Prostate gland (tissue), 2 donors: Measurements from ENCODE around the gene CNTN4. TPM values are rescaled to one million over a fixed set of nuclear protein-coding genes. Genes with fewer than 3 reads are reported as not detected.

ENCODE experiments used
- DNase-seq: peaks from one replicate; pipeline ENCODE4 v3.0.0-alpha.2; 2019; ENCODE audit warnings: low spot score
- H3K27ac ChIP-seq, 2 donors: fragments of 200-600 bp; sonication (generic); 2 replicates each; pipeline ENCODE4 v1.5.1; 2017 to 2019
- H3K27me3 ChIP-seq: fragments of 200-600 bp; sonication (generic); replicated peaks from 2 replicates; pipeline ENCODE4 v1.5.1; 2019; ENCODE audit not compliant: insufficient read depth
- H3K36me3 ChIP-seq, 2 donors: fragments of 200-600 bp; sonication (generic); 1 replicate in 1 of 2; 2 replicates in 1 of 2; pipeline versions ENCODE4 v1.5.1 to v1.8.1; 2017 to 2019
- H3K4me1 ChIP-seq: fragments of 200-600 bp; sonication (generic); replicated peaks from 2 replicates; pipeline ENCODE4 v1.5.1; 2019
- H3K4me3 ChIP-seq, 2 donors: fragments of 200-600 bp; sonication (generic); 2 replicates each; pipeline ENCODE4 v1.5.1; 2017 to 2019
- H3K9me3 ChIP-seq: fragments of 200-600 bp; sonication (generic); 2 replicates; pipeline ENCODE4 v1.5.1; 2017
- POLR2A ChIP-seq: fragments of 450-650 bp; IDR thresholded peaks from one replicate; pipeline ENCODE4 v1.6.1; 2016; ENCODE audit warnings: antibody characterized with exemption, mild to moderate bottlenecking
- POLR2AphosphoS5 ChIP-seq: sonication (generic); formaldehyde crosslinking; IDR thresholded peaks from one replicate; pipeline ENCODE4 v1.6.1; 2017; ENCODE audit warnings: antibody characterized with exemption
- WGBS: methylation state at CpG from one replicate; pipeline ENCODE4 v1.1.5; 2018; 5-methylcytosine and 5-hydroxymethylcytosine counted together
- intact Hi-C: fragments of 100-400 bp; cut with DNase I; formaldehyde crosslinking; loops from one replicate; pipeline ENCODE4 v1.14.2; 2022
- total RNA-seq, 2 donors: library from RNA; depleted of rRNA; stranded (reverse); fragments of >200 nt; gene quantifications; one replicate each; pipeline ENCODE4 v1.1.0, GENCODE V29; 2016
- TF ChIP-seq, protein P1 (sequence below), 4 experiments: fragments of 200-600 bp in 2 of 4; fragments of 450-650 bp in 2 of 4; sonication (generic) in 2 of 4; IDR thresholded peaks; 1 replicate in 3 of 4; 2 replicates in 1 of 4; pipeline ENCODE4 v1.5.1; 2016 to 2019; ENCODE audit warnings: antibody characterized with exemption in 4 of 4, mild to moderate bottlenecking in 2 of 4, moderate library complexity in 2 of 4

CNTN4 gene
- total RNA-seq, 2 donors from 2014 or later: 1.5 to 5.7 TPM

- no peaks in the 10 kb centered on the region for H3K36me3 ChIP-seq
- 73% methylated on average over 6 of the region's 6 CpGs for WGBS
- no peaks in the 10 kb centered on the region for H3K4me1 ChIP-seq
- H3K27me3 ChIP-seq: no peaks in the 10 kb centered on the region
- no peak for DNase-seq
- no peak for TF ChIP-seq POLR2A
- no peak for TF ChIP-seq POLR2AphosphoS5
- TF ChIP-seq, protein P1, sequence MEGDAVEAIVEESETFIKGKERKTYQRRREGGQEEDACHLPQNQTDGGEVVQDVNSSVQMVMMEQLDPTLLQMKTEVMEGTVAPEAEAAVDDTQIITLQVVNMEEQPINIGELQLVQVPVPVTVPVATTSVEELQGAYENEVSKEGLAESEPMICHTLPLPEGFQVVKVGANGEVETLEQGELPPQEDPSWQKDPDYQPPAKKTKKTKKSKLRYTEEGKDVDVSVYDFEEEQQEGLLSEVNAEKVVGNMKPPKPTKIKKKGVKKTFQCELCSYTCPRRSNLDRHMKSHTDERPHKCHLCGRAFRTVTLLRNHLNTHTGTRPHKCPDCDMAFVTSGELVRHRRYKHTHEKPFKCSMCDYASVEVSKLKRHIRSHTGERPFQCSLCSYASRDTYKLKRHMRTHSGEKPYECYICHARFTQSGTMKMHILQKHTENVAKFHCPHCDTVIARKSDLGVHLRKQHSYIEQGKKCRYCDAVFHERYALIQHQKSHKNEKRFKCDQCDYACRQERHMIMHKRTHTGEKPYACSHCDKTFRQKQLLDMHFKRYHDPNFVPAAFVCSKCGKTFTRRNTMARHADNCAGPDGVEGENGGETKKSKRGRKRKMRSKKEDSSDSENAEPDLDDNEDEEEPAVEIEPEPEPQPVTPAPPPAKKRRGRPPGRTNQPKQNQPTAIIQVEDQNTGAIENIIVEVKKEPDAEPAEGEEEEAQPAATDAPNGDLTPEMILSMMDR (IDR thresholded peaks at IDR 0.05): no peak
- H3K27ac ChIP-seq: no peak overlapping the region
- no peak overlapping the region for H3K4me3 ChIP-seq
- no peaks in the 10 kb centered on the region for H3K9me3 ChIP-seq
- intact Hi-C loops: no loop called here
These were observed 987.6 kb downstream of the CNTN4 start for GRCh38 chr3:3086239-3086638.

- DNase-seq: no peak
- TF ChIP-seq POLR2A (no peak), POLR2AphosphoS5 (no peak)
- TF ChIP-seq, protein P1 (IDR thresholded peaks at IDR 0.05): no peak
- Histone ChIP-seq H3K27me3 (no peaks in the 10 kb centered on the region), H3K4me1 (no peaks in the 10 kb centered on the region), H3K4me3 (no peak overlapping the region), H3K27ac (no peak overlapping the region), H3K9me3 (no peaks in the 10 kb centered on the region), H3K36me3 (no peaks in the 10 kb centered on the region)
- intact Hi-C loops: no loop called here
These were observed 988.6 kb downstream of the CNTN4 start for GRCh38 chr3:3087279-3087678.

GRCh38 chr3:3087716-3088465 is 989.2 kb downstream of the CNTN4 start:
- DNase-seq: no peak
- 75% methylated on average over 7 of the region's 7 CpGs for WGBS
- no peaks in the 10 kb centered on the region for H3K4me1 ChIP-seq
- no peaks in the 10 kb centered on the region for H3K36me3 ChIP-seq
- H3K4me3 ChIP-seq: no peak overlapping the region
- TF ChIP-seq POLR2A: no peak
- TF ChIP-seq POLR2AphosphoS5: no peak
- TF ChIP-seq, protein P1 (IDR thresholded peaks at IDR 0.05): no peak
- no peaks in the 10 kb centered on the region for H3K9me3 ChIP-seq
- no peaks in the 10 kb centered on the region for H3K27me3 ChIP-seq
- no peak overlapping the region for H3K27ac ChIP-seq
- intact Hi-C loops: no loop called here

GRCh38 chr3:3089017-3089416 is 990.4 kb downstream of the CNTN4 start:
- DNase-seq: no peak
- no peak for TF ChIP-seq POLR2A
- TF ChIP-seq POLR2AphosphoS5: no peak
- TF ChIP-seq, protein P1 (IDR thresholded peaks at IDR 0.05): no peak
- Histone ChIP-seq H3K27me3 (no peaks in the 10 kb centered on the region), H3K9me3 (no peaks in the 10 kb centered on the region), H3K36me3 (no peaks in the 10 kb centered on the region), H3K27ac (no peak overlapping the region), H3K4me3 (no peak overlapping the region), H3K4me1 (no peaks in the 10 kb centered on the region)
- intact Hi-C loops: no loop called here
- 61% methylated on average over 4 of the region's 4 CpGs for WGBS

DNA sequence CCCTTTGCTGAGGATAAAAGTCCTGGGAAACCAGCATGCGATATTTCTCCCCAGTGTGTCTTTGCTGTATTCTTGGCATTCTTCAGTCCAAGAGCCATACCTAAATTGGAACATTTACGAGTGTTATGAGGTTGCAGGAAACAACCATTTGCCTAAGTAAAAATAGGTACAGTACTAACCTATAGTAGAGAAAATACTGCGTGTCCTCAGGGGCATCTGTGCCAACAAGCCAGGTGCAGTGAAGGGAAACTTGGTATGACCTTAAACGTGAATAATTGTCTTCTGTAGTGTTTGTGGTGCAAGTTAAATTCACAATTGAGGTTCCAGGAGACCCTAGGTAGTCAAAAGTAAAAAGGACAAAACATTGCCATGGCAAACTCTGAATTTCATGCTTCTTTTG is 999.3 kb downstream of the CNTN4 start:
- TF ChIP-seq, protein P1 (IDR thresholded peaks at IDR 0.05): no peak
- no peak for TF ChIP-seq POLR2A
- no peak for TF ChIP-seq POLR2AphosphoS5
- H3K36me3 ChIP-seq: no peaks in the 10 kb centered on the region
- no peaks in the 10 kb centered on the region for H3K4me1 ChIP-seq
- H3K27me3 ChIP-seq: no peaks in the 10 kb centered on the region
- H3K27ac ChIP-seq: no peak overlapping the region
- DNase-seq: no peak
- no peak overlapping the region for H3K4me3 ChIP-seq
- 54% methylated on average over 4 of the region's 4 CpGs for WGBS
- intact Hi-C loops: no loop called here
- H3K9me3 ChIP-seq: no peaks in the 10 kb centered on the region
